Measurements from ENCODE around the gene AKAP17A. TPM values are rescaled to one million over a fixed set of nuclear protein-coding genes. Genes with fewer than 3 reads are reported as not detected.

Gene AKAP17A
- total and polyA plus RNA-seq, 2 donors (not counting 1 experiment from before 2014, with no cell fraction given): 9.3 to 17.8 TPM

GRCh38 chrX:1593286-1594271 lies 2.2 kb downstream of the AKAP17A start:
- H4K20me1 ChIP-seq (ENCODE audit: control insufficient read depth, extremely low read depth, insufficient read depth, low read length): no peaks in the 10 kb centered on the region
- no peak overlapping the region for H3K9ac ChIP-seq (ENCODE audit: insufficient read depth, low read length)
- no peak overlapping the region for H2AFZ ChIP-seq (ENCODE audit: low read length)
- H3K4me3 ChIP-seq (replicated peaks in 1 of 4; ENCODE audit: control extremely low read depth in 1 of 4, insufficient read depth in 1 of 4, low read depth in 3 of 4, low read length in 4 of 4): peak overlapping the region in 3 of 4 experiments; percentile 75 to 85 (median 77)
- DNase-seq (ENCODE audit: low read depth in 2 of 2): no peak
- H3K27me3 ChIP-seq (ENCODE audit: control insufficient read depth, insufficient read depth, low read length): no peaks in the 10 kb centered on the region
- peaks cover 28% of the 10 kb centered on the region for H3K36me3 ChIP-seq (ENCODE audit: control insufficient read depth, insufficient read depth, low read length)
- H3K27ac ChIP-seq (ENCODE audit: insufficient read depth, low read length): no peak overlapping the region
- H3K4me2 ChIP-seq (ENCODE audit: extremely low read depth, insufficient read depth, low read length): peak overlapping the region; percentile 94
- no peaks in the 10 kb centered on the region for H3K9me3 ChIP-seq (ENCODE audit: control insufficient read depth, insufficient read depth, low read depth, low read length)
- TF ChIP-seq, protein P1, sequence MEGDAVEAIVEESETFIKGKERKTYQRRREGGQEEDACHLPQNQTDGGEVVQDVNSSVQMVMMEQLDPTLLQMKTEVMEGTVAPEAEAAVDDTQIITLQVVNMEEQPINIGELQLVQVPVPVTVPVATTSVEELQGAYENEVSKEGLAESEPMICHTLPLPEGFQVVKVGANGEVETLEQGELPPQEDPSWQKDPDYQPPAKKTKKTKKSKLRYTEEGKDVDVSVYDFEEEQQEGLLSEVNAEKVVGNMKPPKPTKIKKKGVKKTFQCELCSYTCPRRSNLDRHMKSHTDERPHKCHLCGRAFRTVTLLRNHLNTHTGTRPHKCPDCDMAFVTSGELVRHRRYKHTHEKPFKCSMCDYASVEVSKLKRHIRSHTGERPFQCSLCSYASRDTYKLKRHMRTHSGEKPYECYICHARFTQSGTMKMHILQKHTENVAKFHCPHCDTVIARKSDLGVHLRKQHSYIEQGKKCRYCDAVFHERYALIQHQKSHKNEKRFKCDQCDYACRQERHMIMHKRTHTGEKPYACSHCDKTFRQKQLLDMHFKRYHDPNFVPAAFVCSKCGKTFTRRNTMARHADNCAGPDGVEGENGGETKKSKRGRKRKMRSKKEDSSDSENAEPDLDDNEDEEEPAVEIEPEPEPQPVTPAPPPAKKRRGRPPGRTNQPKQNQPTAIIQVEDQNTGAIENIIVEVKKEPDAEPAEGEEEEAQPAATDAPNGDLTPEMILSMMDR (conservative IDR thresholded peaks at IDR 0.05 in 1 of 2, IDR thresholded peaks at IDR 0.05 in 1 of 2; ENCODE audit: low read depth in 1 of 2, low read length in 2 of 2): no peak
- TF ChIP-seq EZH2 (IDR thresholded peaks at IDR 0.05; ENCODE audit: low read length, missing control alignments): no peak
- peaks cover 46% of the 10 kb centered on the region for H3K79me2 ChIP-seq (ENCODE audit: control insufficient read depth, insufficient read depth, low read length)
- no peaks in the 10 kb centered on the region for H3K4me1 ChIP-seq (ENCODE audit: control insufficient read depth, extremely low read depth, insufficient read depth, low read length)

DNA sequence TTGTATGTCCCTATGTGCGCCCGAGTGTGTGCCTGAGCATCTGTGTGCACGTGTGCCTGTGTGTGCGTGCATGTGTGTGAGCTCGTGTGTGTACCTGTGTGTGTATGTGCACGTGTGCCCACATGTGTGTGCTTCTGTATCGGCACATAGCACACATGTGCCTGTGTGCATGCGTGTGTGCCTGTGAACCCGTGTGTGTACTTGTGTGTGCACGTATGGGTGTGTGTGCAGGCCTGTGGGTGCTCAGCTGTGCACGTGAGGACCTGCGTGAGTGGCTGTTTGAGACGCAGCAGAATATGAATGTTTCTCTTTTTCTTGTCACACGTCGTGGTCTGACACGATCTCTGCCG lies 4.3 kb downstream of the AKAP17A start:
- Histone ChIP-seq H2AFZ (ENCODE audit: low read length) (no peak overlapping the region), H3K36me3 (ENCODE audit: control insufficient read depth, insufficient read depth, low read length) (peaks cover 40% of the 10 kb centered on the region), H4K20me1 (ENCODE audit: control insufficient read depth, extremely low read depth, insufficient read depth, low read length) (no peaks in the 10 kb centered on the region), H3K9ac (ENCODE audit: insufficient read depth, low read length) (no peak overlapping the region), H3K4me3 (replicated peaks in 1 of 4; ENCODE audit: control extremely low read depth in 1 of 4, insufficient read depth in 1 of 4, low read depth in 3 of 4, low read length in 4 of 4) (no peak overlapping the region), H3K27ac (ENCODE audit: insufficient read depth, low read length) (no peak overlapping the region), H3K4me1 (ENCODE audit: control insufficient read depth, extremely low read depth, insufficient read depth, low read length) (no peaks in the 10 kb centered on the region), H3K79me2 (ENCODE audit: control insufficient read depth, insufficient read depth, low read length) (peaks cover 46% of the 10 kb centered on the region), H3K9me3 (ENCODE audit: control insufficient read depth, insufficient read depth, low read depth, low read length) (no peaks in the 10 kb centered on the region), H3K27me3 (ENCODE audit: control insufficient read depth, insufficient read depth, low read length) (no peaks in the 10 kb centered on the region), H3K4me2 (ENCODE audit: extremely low read depth, insufficient read depth, low read length) (no peak overlapping the region)
- TF ChIP-seq EZH2 (IDR thresholded peaks at IDR 0.05; ENCODE audit: low read length, missing control alignments): no peak
- TF ChIP-seq, protein P1 (conservative IDR thresholded peaks at IDR 0.05 in 1 of 2, IDR thresholded peaks at IDR 0.05 in 1 of 2; ENCODE audit: low read depth in 1 of 2, low read length in 2 of 2): no peak
- no peak for DNase-seq (ENCODE audit: low read depth in 2 of 2)

DNA sequence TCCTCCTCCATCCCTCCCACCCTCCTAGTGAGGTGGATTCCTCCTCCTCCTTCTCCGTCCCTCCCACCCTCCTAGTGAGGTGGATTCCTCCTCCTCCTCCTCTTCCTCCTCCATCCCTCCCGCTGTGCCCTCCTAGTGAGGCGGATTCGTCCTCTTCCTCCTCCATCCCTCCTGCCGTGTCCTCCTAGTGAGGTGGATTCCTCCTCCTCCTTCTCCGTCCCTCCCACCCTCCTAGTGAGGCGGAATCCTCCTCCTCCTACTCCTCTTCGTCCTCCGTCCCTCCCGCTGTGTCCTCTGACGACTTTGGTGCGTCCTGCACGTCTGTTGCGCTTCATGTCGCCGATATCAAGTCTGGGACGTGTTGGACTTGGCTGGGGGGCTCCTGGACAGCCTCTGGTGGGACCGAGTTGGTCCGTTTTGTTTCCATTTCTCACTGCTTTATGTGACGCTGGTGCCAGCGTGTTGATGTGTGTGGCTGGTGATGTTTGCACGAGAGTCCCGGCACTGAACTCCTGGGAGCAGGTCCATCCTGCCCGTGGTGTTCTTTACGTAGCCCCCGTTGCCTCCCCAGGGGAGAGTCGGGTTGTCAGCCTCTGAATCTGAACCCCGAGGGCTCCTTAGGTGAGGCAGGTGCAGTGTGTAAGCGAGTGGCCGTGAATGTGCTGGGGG lies 5.4 kb downstream of the AKAP17A start:
- no peak overlapping the region for H3K4me2 ChIP-seq (ENCODE audit: extremely low read depth, insufficient read depth, low read length)
- H4K20me1 ChIP-seq (ENCODE audit: control insufficient read depth, extremely low read depth, insufficient read depth, low read length): no peaks in the 10 kb centered on the region
- H3K9ac ChIP-seq (ENCODE audit: insufficient read depth, low read length): no peak overlapping the region
- DNase-seq (ENCODE audit: low read depth in 2 of 2): no peak
- no peak overlapping the region for H3K4me3 ChIP-seq (replicated peaks in 1 of 4; ENCODE audit: control extremely low read depth in 1 of 4, insufficient read depth in 1 of 4, low read depth in 3 of 4, low read length in 4 of 4)
- TF ChIP-seq EZH2 (IDR thresholded peaks at IDR 0.05; ENCODE audit: low read length, missing control alignments): no peak
- TF ChIP-seq, protein P1 (conservative IDR thresholded peaks at IDR 0.05 in 1 of 2, IDR thresholded peaks at IDR 0.05 in 1 of 2; ENCODE audit: low read depth in 1 of 2, low read length in 2 of 2): no peak
- no peaks in the 10 kb centered on the region for H3K27me3 ChIP-seq (ENCODE audit: control insufficient read depth, insufficient read depth, low read length)
- H3K9me3 ChIP-seq (ENCODE audit: control insufficient read depth, insufficient read depth, low read depth, low read length): no peaks in the 10 kb centered on the region
- no peak overlapping the region for H2AFZ ChIP-seq (ENCODE audit: low read length)
- H3K4me1 ChIP-seq (ENCODE audit: control insufficient read depth, extremely low read depth, insufficient read depth, low read length): no peaks in the 10 kb centered on the region
- peaks cover 44% of the 10 kb centered on the region for H3K79me2 ChIP-seq (ENCODE audit: control insufficient read depth, insufficient read depth, low read length)
- peaks cover 44% of the 10 kb centered on the region for H3K36me3 ChIP-seq (ENCODE audit: control insufficient read depth, insufficient read depth, low read length)
- H3K27ac ChIP-seq (ENCODE audit: insufficient read depth, low read length): no peak overlapping the region

Data from fibroblast of lung (primary cell).